HG03175 (cell line): Measurements from ENCODE around the gene PCSK2.

ENCODE experiments used
- ATAC-seq: cut with Tn5 transposase; IDR thresholded peaks from one replicate; pipeline ENCODE4 v1.9.1; 2021; ENCODE audit warnings: mild to moderate bottlenecking, moderate library complexity; ENCODE audit not compliant: unreplicated experiment

The PCSK2 gene

GRCh38 chr20:17469246-17470030, 242.6 kb downstream of the PCSK2 start:
- no peak for ATAC-seq

GRCh38 chr20:17470521-17470920, 243.7 kb downstream of the PCSK2 start:
- ATAC-seq = no peak

- no peak for ATAC-seq
These were observed 244.1 kb downstream of the PCSK2 start for GRCh38 chr20:17470973-17471372.

GRCh38 chr20:17471606-17472187, 244.9 kb downstream of the PCSK2 start:
- ATAC-seq = no peak

- ATAC-seq = no peak
These were observed 246.8 kb downstream of the PCSK2 start for GRCh38 chr20:17473659-17474058.

GRCh38 chr20:17479063-17479657, 252.3 kb downstream of the PCSK2 start:
- ATAC-seq = no peak

GRCh38 chr20:17480696-17481095, 253.9 kb downstream of the PCSK2 start:
- ATAC-seq = no peak

GRCh38 chr20:17481661-17482060, 254.8 kb downstream of the PCSK2 start:
- no peak for ATAC-seq

GRCh38 chr20:17482536-17482935, 255.7 kb downstream of the PCSK2 start:
- no peak for ATAC-seq

- no peak for ATAC-seq
These were observed 258.2 kb downstream of the PCSK2 start for GRCh38 chr20:17485017-17485416.

- ATAC-seq = no peak
These were observed 262.2 kb downstream of the PCSK2 start for GRCh38 chr20:17488916-17489600.

- no peak for ATAC-seq
These were observed 263.7 kb downstream of the PCSK2 start for GRCh38 chr20:17490501-17490900.

GRCh38 chr20:17491041-17491440, 264.2 kb downstream of the PCSK2 start:
- ATAC-seq = no peak

- ATAC-seq = no peak
These were observed 264.6 kb downstream of the PCSK2 start for GRCh38 chr20:17491488-17491887.

GRCh38 chr20:17493173-17493572, 266.3 kb downstream of the PCSK2 start:
- no peak for ATAC-seq

GRCh38 chr20:17494201-17494600, 267.4 kb downstream of the PCSK2 start:
- no peak for ATAC-seq

GRCh38 chr20:17495826-17496225, 269.0 kb downstream of the PCSK2 start:
- no peak for ATAC-seq

- no peak for ATAC-seq
These were observed 271.2 kb downstream of the PCSK2 start for GRCh38 chr20:17497821-17498580.

- ATAC-seq = no peak
These were observed 271.8 kb downstream of the PCSK2 start for GRCh38 chr20:17498641-17499040.

- ATAC-seq = no peak
These were observed 272.2 kb downstream of the PCSK2 start for GRCh38 chr20:17499041-17499440.

GRCh38 chr20:17500271-17500670, 273.4 kb downstream of the PCSK2 start:
- ATAC-seq = no peak
